HCT116 (cell line): ENCODE data around the gene GRAMD2A. TPM values are rescaled to one million over a fixed set of nuclear protein-coding genes. Genes with fewer than 3 reads are reported as not detected.

Experiments
- ATAC-seq: fragments of 200-7000 bp; cut with Tn5 transposase; 2 replicates; pipeline ENCODE4 v1.9.1; 2020; ENCODE audit warnings: mild to moderate bottlenecking, moderate library complexity
- BruUV-seq: library from RNA; stranded (reverse); fragments of 400-500 nt; replicated peaks from 2 replicates; lab custom pipeline; 2021; lab: Mats Ljungman, UMichigan
- CTCF ChIA-PET: fragments of 300-600 bp; sonication (Branson Sonifier 250); formaldehyde crosslinking; loops from one replicate; lab custom pipeline; 2021; ENCODE audit warnings: antibody characterized with exemption; lab: Charles Lee
- POLR2A ChIA-PET: fragments of 300-600, 350-600 bp; sonication (Branson Sonifier 250); formaldehyde crosslinking; loops from one replicate; lab custom pipeline; 2021; ENCODE audit warnings: antibody characterized with exemption; lab: Charles Lee
- RAD21 ChIA-PET, 2 experiments: fragments of 300-600 bp; sonication (Branson Sonifier 250); formaldehyde crosslinking; loops; one replicate each; lab custom pipeline; 2023; ENCODE audit warnings: low total read pairs in 2 of 2; ENCODE audit not compliant: uncharacterized antibody in 2 of 2, unreplicated experiment in 2 of 2, low non-redundant PET in 1 of 2; lab: Charles Lee
- DNase-seq: peaks from one replicate; pipeline ENCODE4 v3.0.0-alpha.2; 2010; ENCODE audit warnings: low read depth, low spot score
- H2AFZ ChIP-seq: fragments of 200-600 bp; shearing (Covaris generic), sonication (generic); 2 replicates; pipeline ENCODE4 v1.6.1; 2017; ENCODE audit warnings: low read depth, mixed run types, mixed read lengths, antibody characterized with exemption, low read length; ENCODE audit not compliant: poor library complexity, severe bottlenecking
- H3K27ac ChIP-seq: 2 replicates; pipeline ENCODE4 v1.5.1; 2012; ENCODE audit warnings: low read depth, low read length
- H3K27me3 ChIP-seq: fragments of 200-600 bp; sonication (generic); 2 replicates; pipeline ENCODE4 v1.6.1; 2016; ENCODE audit warnings: mixed run types, low read length, mixed read lengths; ENCODE audit not compliant: insufficient read depth
- H3K36me3 ChIP-seq, 2 experiments: fragments of 200-500 bp in 1 of 2; fragments of 200-600 bp in 1 of 2; sonication (Bioruptor generic) in 1 of 2; sonication (generic) in 1 of 2; 2 replicates each; pipeline versions ENCODE4 v1.5.1 to v1.6.1; 2014 to 2016; ENCODE audit warnings: low read length in 2 of 2, inconsistent platforms in 1 of 2, mixed read lengths in 1 of 2, mixed run types in 1 of 2; ENCODE audit not compliant: insufficient read depth in 2 of 2, control insufficient read depth in 1 of 2
- H3K4me1 ChIP-seq, 2 experiments: fragments of 200-600 bp in 1 of 2; sonication (generic) in 1 of 2; 2 replicates each; pipeline versions ENCODE4 v1.5.1 to v1.6.1; 2012 to 2017; ENCODE audit warnings: low read length in 2 of 2, inconsistent platforms in 1 of 2, mild to moderate bottlenecking in 1 of 2, mixed read lengths in 1 of 2, mixed run types in 1 of 2, moderate library complexity in 1 of 2; ENCODE audit not compliant: insufficient read depth in 2 of 2, control insufficient read depth in 1 of 2
- H3K4me2 ChIP-seq: fragments of 200-600 bp; sonication (generic); 2 replicates; pipeline ENCODE4 v1.6.1; 2017; ENCODE audit warnings: mixed run types, low read length, mixed read lengths
- H3K4me3 ChIP-seq, 2 experiments: fragments of 200-600 bp in 1 of 2; sonication (generic) in 1 of 2; replicated peaks in 1 of 2; 2 replicates each; pipeline ENCODE4 v1.5.1; 2011 to 2016; ENCODE audit warnings: low read length in 2 of 2, control low read depth in 1 of 2, low read depth in 1 of 2, mild to moderate bottlenecking in 1 of 2, mixed read lengths in 1 of 2, mixed run types in 1 of 2
- H3K79me2 ChIP-seq: fragments of 200-600 bp; sonication (generic); 2 replicates; pipeline ENCODE4 v1.6.1; 2017; ENCODE audit warnings: mild to moderate bottlenecking, mixed run types, low read length, moderate library complexity, mixed read lengths; ENCODE audit not compliant: insufficient read depth
- H3K9ac ChIP-seq: fragments of 200-600 bp; sonication (generic); 2 replicates; pipeline ENCODE4 v1.6.1; 2016; ENCODE audit warnings: low read length, mixed read lengths
- H3K9me2 ChIP-seq: fragments of 200-600 bp; sonication (generic), shearing (Covaris generic); 2 replicates; pipeline ENCODE4 v1.6.1; 2017; ENCODE audit warnings: mixed run types, mild to moderate bottlenecking, moderate library complexity; ENCODE audit not compliant: insufficient read depth
- H3K9me3 ChIP-seq, 2 experiments: fragments of 200-500 bp in 1 of 2; fragments of 200-600 bp in 1 of 2; sonication (Bioruptor generic) in 1 of 2; sonication (generic) in 1 of 2; 2 replicates each; pipeline ENCODE4 v1.6.1; 2014 to 2017; ENCODE audit warnings: low read length in 2 of 2, mixed read lengths in 2 of 2, inconsistent platforms in 1 of 2, low read depth in 1 of 2, mild to moderate bottlenecking in 1 of 2, mixed run types in 1 of 2, moderate library complexity in 1 of 2; ENCODE audit not compliant: control insufficient read depth in 1 of 2, insufficient read depth in 1 of 2
- H4K20me1 ChIP-seq: fragments of 200-600 bp; sonication (generic), shearing (Covaris generic); 2 replicates; pipeline ENCODE4 v1.6.1; 2017; ENCODE audit warnings: mixed run types, mild to moderate bottlenecking, moderate library complexity; ENCODE audit not compliant: insufficient read depth
- ATF3 ChIP-seq: IDR thresholded peaks from 2 replicates; pipeline ENCODE4 v1.6.1; 2012
- CBX3 ChIP-seq: IDR thresholded peaks from 2 replicates; pipeline ENCODE4 v1.6.1; 2012; ENCODE audit warnings: low read depth
- EGR1 ChIP-seq: IDR thresholded peaks from 2 replicates; pipeline ENCODE4 v1.6.1; 2012; ENCODE audit warnings: low read depth
- ELF1 ChIP-seq: IDR thresholded peaks from 2 replicates; pipeline ENCODE4 v1.6.1; 2012; ENCODE audit warnings: low read depth, borderline replicate concordance
- EZH2 ChIP-seq: fragments of 200-600 bp; sonication (generic); IDR thresholded peaks from 2 replicates; pipeline ENCODE4 v1.6.1; 2017; ENCODE audit warnings: antibody characterized with exemption, mixed run types
- EZH2phosphoT487 ChIP-seq: fragments of 200-600 bp; IDR thresholded peaks from 2 replicates; pipeline ENCODE4 v1.6.1; 2018; ENCODE audit warnings: antibody characterized with exemption, borderline replicate concordance
- FOSL1 ChIP-seq: IDR thresholded peaks from 2 replicates; pipeline ENCODE4 v1.6.1; 2012; ENCODE audit warnings: low read depth
- JUND ChIP-seq: IDR thresholded peaks from 2 replicates; pipeline ENCODE4 v1.6.1; 2012
- MAX ChIP-seq: IDR thresholded peaks from 2 replicates; pipeline ENCODE4 v1.6.1; 2012
- POLR2A ChIP-seq: IDR thresholded peaks from 2 replicates; pipeline ENCODE4 v1.7.0; 2011; ENCODE audit warnings: borderline replicate concordance; ENCODE audit not compliant: insufficient read depth, insufficient read length; ENCODE audit errors: extremely low read depth
- POLR2AphosphoS5 ChIP-seq: IDR thresholded peaks from 2 replicates; pipeline ENCODE4 v1.6.1; 2011; ENCODE audit warnings: mild to moderate bottlenecking, low read depth, low read length, moderate library complexity
- RAD21 ChIP-seq: IDR thresholded peaks from 2 replicates; pipeline ENCODE4 v1.6.1; 2012; ENCODE audit warnings: low read depth, mild to moderate bottlenecking
- REST ChIP-seq: IDR thresholded peaks from 2 replicates; pipeline ENCODE4 v1.6.1; 2012; ENCODE audit warnings: low read depth
- SIN3A ChIP-seq: IDR thresholded peaks from 2 replicates; pipeline ENCODE4 v1.6.1; 2012; ENCODE audit warnings: low read depth
- SP1 ChIP-seq: IDR thresholded peaks from 2 replicates; pipeline ENCODE4 v1.6.1; 2012; ENCODE audit warnings: low read depth
- SRF ChIP-seq: IDR thresholded peaks from 2 replicates; pipeline ENCODE4 v1.6.1; 2012; ENCODE audit warnings: low read depth
- TCF7L2 ChIP-seq: IDR thresholded peaks from 2 replicates; pipeline ENCODE4 v1.7.0; 2011; ENCODE audit warnings: borderline replicate concordance, inconsistent platforms; ENCODE audit not compliant: insufficient read depth, insufficient read length; ENCODE audit errors: extremely low read depth
- ZFX ChIP-seq: fragments of 450-650 bp; IDR thresholded peaks from 2 replicates; pipeline ENCODE4 v1.6.1; 2017
- ZNF274 ChIP-seq: fragments of 200-500 bp; sonication (Bioruptor generic); IDR thresholded peaks from 2 replicates; pipeline ENCODE4 v1.6.1; 2014; ENCODE audit warnings: mild to moderate bottlenecking, low read depth, low read length, inconsistent platforms
- intact Hi-C: fragments of 100-400 bp; cut with micrococcal nuclease; formaldehyde crosslinking; loops from 2 replicates; pipeline ENCODE4 v1.10.0; 2022
- total RNA-seq: library from RNA; stranded (reverse); gene quantifications from one replicate; pipeline ENCODE4 v1.2.1, GENCODE V29; 2021; ENCODE audit not compliant: unreplicated experiment

Gene GRAMD2A
- total RNA-seq, 1 experiment from 2014 or later = 8.0 TPM

GRCh38 chr15:72140088-72140487 is 57.5 kb downstream of the GRAMD2A start:
- Histone ChIP-seq H3K4me1 (no peaks in the 10 kb centered on the region), H3K79me2 (no peaks in the 10 kb centered on the region), H3K27me3 (no peaks in the 10 kb centered on the region), H3K9me3 (no peaks in the 10 kb centered on the region), H3K36me3 (no peaks in the 10 kb centered on the region), H3K9me2 (no peaks in the 10 kb centered on the region), H3K9ac (no peak overlapping the region), H3K4me3 (no peak overlapping the region), H2AFZ (no peak overlapping the region), H3K27ac (no peak overlapping the region), H3K4me2 (no peak overlapping the region), H4K20me1 (no peaks in the 10 kb centered on the region)
- ATAC-seq = no peak
- BruUV-seq = no TSS peak
- no peak for DNase-seq
- RAD21 ChIA-PET = no interaction called here
- intact Hi-C loops = no loop called here
- CTCF ChIA-PET = no interaction called here
- POLR2A ChIA-PET = no interaction called here
- TF ChIP-seq ATF3 (no peak), FOSL1 (no peak), EZH2phosphoT487 (no peak), JUND (no peak), ZNF274 (no peak), RAD21 (no peak), EZH2 (no peak), SIN3A (no peak), SRF (no peak)

GRCh38 chr15:72139667-72140066 is 57.9 kb downstream of the GRAMD2A start:
- RAD21 ChIA-PET = no interaction called here
- no peaks in the 10 kb centered on the region for H3K4me1 ChIP-seq
- no peaks in the 10 kb centered on the region for H4K20me1 ChIP-seq
- no peaks in the 10 kb centered on the region for H3K36me3 ChIP-seq
- no peaks in the 10 kb centered on the region for H3K9me3 ChIP-seq
- no TSS peak for BruUV-seq
- POLR2A ChIA-PET = no interaction called here
- H2AFZ ChIP-seq = no peak overlapping the region
- H3K4me2 ChIP-seq = no peak overlapping the region
- intact Hi-C loops = no loop called here
- no peak overlapping the region for H3K4me3 ChIP-seq
- no peak for ATAC-seq
- no peaks in the 10 kb centered on the region for H3K9me2 ChIP-seq
- no peak overlapping the region for H3K27ac ChIP-seq
- no peaks in the 10 kb centered on the region for H3K27me3 ChIP-seq
- CTCF ChIA-PET = no interaction called here
- no peak overlapping the region for H3K9ac ChIP-seq
- H3K79me2 ChIP-seq = no peaks in the 10 kb centered on the region
- DNase-seq = no peak
- TF ChIP-seq EZH2 = no peak
- TF ChIP-seq POLR2A = no peak
- TF ChIP-seq SIN3A = no peak
- TF ChIP-seq RAD21 = no peak
- TF ChIP-seq REST = no peak
- TF ChIP-seq FOSL1 = no peak
- TF ChIP-seq MAX = no peak
- TF ChIP-seq POLR2AphosphoS5 = no peak
- TF ChIP-seq EGR1 = no peak
- TF ChIP-seq CBX3 = no peak
- no peak for TF ChIP-seq TCF7L2
- TF ChIP-seq SP1 = no peak
- TF ChIP-seq ZFX = no peak
- TF ChIP-seq ELF1 = no peak
